Mesenchymal stem cell (in vitro differentiated cells and primary cell): ENCODE measurements around the gene C12orf60.

Experiments
- DNase-seq: peaks from one replicate; pipeline ENCODE4 v3.0.0-alpha.2; 2013
- H2AFZ ChIP-seq: one replicate; pipeline ENCODE4 v1.6.1; 2013; ENCODE audit warnings: low read depth, mild to moderate bottlenecking, control low read depth, inconsistent platforms, low read length, moderate library complexity
- H2AK5ac ChIP-seq: 2 replicates; pipeline ENCODE4 v1.6.1; 2013; ENCODE audit warnings: low read length, moderate library complexity, mild to moderate bottlenecking, inconsistent platforms; ENCODE audit not compliant: severe bottlenecking
- H2BK120ac ChIP-seq: one replicate; pipeline ENCODE4 v1.6.1; 2013; ENCODE audit warnings: low read depth, mild to moderate bottlenecking, inconsistent platforms, low read length, moderate library complexity
- H2BK12ac ChIP-seq, 2 experiments: one replicate each; pipeline ENCODE4 v1.6.1; 2013; ENCODE audit warnings: inconsistent platforms in 2 of 2, low read length in 2 of 2, mild to moderate bottlenecking in 2 of 2, moderate library complexity in 2 of 2, control low read depth in 1 of 2
- H2BK15ac ChIP-seq: one replicate; pipeline ENCODE4 v1.6.1; 2013; ENCODE audit warnings: mild to moderate bottlenecking, low read depth, inconsistent platforms; ENCODE audit not compliant: poor library complexity, severe bottlenecking
- H2BK5ac ChIP-seq: 2 replicates; pipeline ENCODE4 v1.6.1; 2013; ENCODE audit warnings: low read depth, mild to moderate bottlenecking, low read length, control low read depth, inconsistent platforms; ENCODE audit not compliant: poor library complexity, severe bottlenecking
- H3K14ac ChIP-seq, 2 experiments: one replicate each; pipeline ENCODE4 v1.6.1; 2013; ENCODE audit warnings: inconsistent platforms in 2 of 2, low read length in 2 of 2, control low read depth in 1 of 2, mild to moderate bottlenecking in 1 of 2, moderate library complexity in 1 of 2
- H3K18ac ChIP-seq, 2 experiments: one replicate each; pipeline ENCODE4 v1.6.1; 2013; ENCODE audit warnings: inconsistent platforms in 2 of 2, low read length in 2 of 2, control low read depth in 1 of 2, low read depth in 1 of 2, mild to moderate bottlenecking in 1 of 2
- H3K23ac ChIP-seq, 2 experiments: one replicate each; pipeline ENCODE4 v1.6.1; 2013; ENCODE audit warnings: inconsistent platforms in 2 of 2, low read length in 2 of 2, mild to moderate bottlenecking in 2 of 2, moderate library complexity in 2 of 2, control low read depth in 1 of 2
- H3K27ac ChIP-seq: 2 replicates; pipeline ENCODE4 v1.5.1; 2013; ENCODE audit warnings: mild to moderate bottlenecking, moderate library complexity, low read length, control low read depth, inconsistent platforms; ENCODE audit not compliant: poor library complexity, severe bottlenecking
- H3K27me3 ChIP-seq, 2 experiments: 2 replicates each; pipeline versions ENCODE4 v1.6.1 to v1.7.0; 2013; ENCODE audit warnings: low read length in 2 of 2, mild to moderate bottlenecking in 2 of 2, moderate library complexity in 2 of 2, control low read depth in 1 of 2, inconsistent platforms in 1 of 2; ENCODE audit not compliant: control insufficient read depth in 1 of 2, insufficient read depth in 1 of 2
- H3K36me3 ChIP-seq, 2 experiments: 2 replicates each; pipeline versions ENCODE4 v1.6.1 to v1.7.0; 2013; ENCODE audit warnings: low read length in 2 of 2, control low read depth in 1 of 2, inconsistent platforms in 1 of 2, low read depth in 1 of 2, mild to moderate bottlenecking in 1 of 2; ENCODE audit not compliant: insufficient read depth in 2 of 2, control insufficient read depth in 1 of 2
- H3K4ac ChIP-seq, 2 experiments: one replicate each; pipeline ENCODE4 v1.6.1; 2013; ENCODE audit warnings: inconsistent platforms in 2 of 2, low read length in 2 of 2, mild to moderate bottlenecking in 2 of 2, moderate library complexity in 2 of 2, control low read depth in 1 of 2, low read depth in 1 of 2
- H3K4me1 ChIP-seq: 2 replicates; pipeline ENCODE4 v1.6.1; 2013; ENCODE audit warnings: low read depth, low read length, control low read depth; ENCODE audit not compliant: control insufficient read depth, insufficient read depth
- H3K4me2 ChIP-seq: 2 replicates; pipeline ENCODE4 v1.6.1; 2013; ENCODE audit warnings: low read length, mild to moderate bottlenecking, inconsistent platforms; ENCODE audit not compliant: poor library complexity, severe bottlenecking
- H3K4me3 ChIP-seq, 2 experiments: 2 replicates each; pipeline versions ENCODE4 v1.5.1 to v1.7.0; 2013; ENCODE audit warnings: low read length in 2 of 2, mild to moderate bottlenecking in 2 of 2, control low read depth in 1 of 2, low read depth in 1 of 2; ENCODE audit not compliant: insufficient read depth in 1 of 2
- H3K79me1 ChIP-seq: replicated peaks from 2 replicates; pipeline ENCODE4 v1.6.1; 2013; ENCODE audit warnings: mild to moderate bottlenecking, control low read depth, low read length, inconsistent platforms; ENCODE audit not compliant: poor library complexity, severe bottlenecking
- H3K9ac ChIP-seq: 2 replicates; pipeline ENCODE4 v1.7.0; 2013; ENCODE audit warnings: mild to moderate bottlenecking, low read length, moderate library complexity
- H3K9me3 ChIP-seq: 2 replicates; pipeline ENCODE4 v1.7.0; 2013; ENCODE audit warnings: mild to moderate bottlenecking, low read length; ENCODE audit not compliant: control insufficient read depth
- H4K8ac ChIP-seq: one replicate; pipeline ENCODE4 v1.6.1; 2013; ENCODE audit warnings: inconsistent platforms, mild to moderate bottlenecking, low read length, moderate library complexity
- H4K91ac ChIP-seq: one replicate; pipeline ENCODE4 v1.6.1; 2013; ENCODE audit warnings: mild to moderate bottlenecking, low read length, inconsistent platforms
- WGBS: methylation state at CpG from one replicate; pipeline ENCODE4 v1.1.7; 2013; ENCODE audit warnings: mixed read lengths; 5-methylcytosine and 5-hydroxymethylcytosine counted together

The C12orf60 gene

DNA sequence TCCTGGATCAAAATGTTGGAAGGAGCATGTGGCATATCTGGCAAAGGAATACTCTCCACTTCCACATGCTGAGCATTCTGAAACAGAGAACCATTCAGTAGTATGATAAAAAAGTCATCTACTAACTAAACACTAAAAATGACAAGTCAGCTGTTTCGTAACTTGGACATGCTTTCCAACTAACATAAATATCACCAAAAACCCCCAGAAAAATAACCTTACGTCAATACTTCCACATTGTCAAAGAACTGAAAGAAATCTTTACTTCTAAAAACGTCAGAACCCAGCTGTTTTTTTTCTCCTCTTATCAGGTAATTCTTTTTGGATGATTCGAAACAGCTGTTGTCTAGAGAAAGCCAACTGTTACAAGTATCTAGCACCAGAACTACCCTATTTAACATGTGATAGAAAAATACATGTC is 8.4 kb upstream of the C12orf60 start:
- WGBS = 95% methylated on average over 4 of the region's 4 CpGs
- Histone ChIP-seq H2AK5ac (no peak overlapping the region), H3K4me3 (no peak overlapping the region)

DNA sequence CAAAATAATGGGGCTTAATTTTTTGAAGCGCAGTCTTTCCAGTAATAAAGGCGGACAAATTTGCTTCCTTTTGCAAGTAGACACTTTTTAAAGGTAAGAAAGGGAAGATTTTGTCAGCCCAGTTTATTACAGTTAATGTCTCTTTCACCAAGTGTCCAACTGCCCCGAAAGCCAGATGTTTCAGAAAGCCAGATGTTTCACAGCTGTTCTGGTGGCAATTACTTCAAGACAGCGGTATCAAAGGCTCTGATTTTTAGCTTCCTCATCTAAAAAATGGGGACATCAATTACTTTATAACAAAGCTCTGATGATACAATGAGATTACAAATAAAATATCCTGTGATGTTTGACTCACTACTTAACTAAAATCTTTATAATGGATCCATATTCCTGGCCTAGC is 1.2 kb upstream of the C12orf60 start:
- peak overlapping the region; percentile 93 for H3K4me2 ChIP-seq
- peak; percentile 30 for DNase-seq
- H2BK5ac ChIP-seq = no peak overlapping the region
- H3K4me1 ChIP-seq = no peaks in the 10 kb centered on the region
- H3K79me1 ChIP-seq = peaks cover 9% of the 10 kb centered on the region
- no peak overlapping the region for H2AK5ac ChIP-seq
- H3K23ac ChIP-seq = no peak overlapping the region
- H3K9ac ChIP-seq = peak overlapping the region; percentile 99
- H2BK12ac ChIP-seq = no peak overlapping the region
- H4K8ac ChIP-seq = no peak overlapping the region
- peak overlapping the region in 1 of 2 experiments; percentile 96 for H3K4me3 ChIP-seq
- H3K4ac ChIP-seq = no peak overlapping the region
- no peak overlapping the region for H2AFZ ChIP-seq
- H3K9me3 ChIP-seq = no peaks in the 10 kb centered on the region
- H3K27me3 ChIP-seq = no peaks in the 10 kb centered on the region
- H3K27ac ChIP-seq = no peak overlapping the region
- no peak overlapping the region for H3K18ac ChIP-seq
- 82% methylated on average over 3 of the region's 4 CpGs for WGBS
- H3K14ac ChIP-seq = no peak overlapping the region
- no peak overlapping the region for H2BK120ac ChIP-seq
- no peak overlapping the region for H4K91ac ChIP-seq
- peaks cover 0 to 25% of the 10 kb centered on the region in 2 experiments for H3K36me3 ChIP-seq
- no peak overlapping the region for H2BK15ac ChIP-seq

More for the DNA sequence above, 8.4 kb upstream of the C12orf60 start:
- no peak overlapping the region for H2BK12ac ChIP-seq
- no peak overlapping the region for H3K18ac ChIP-seq
- H4K91ac ChIP-seq = no peak overlapping the region
- H3K4me2 ChIP-seq = no peak overlapping the region
- H2BK120ac ChIP-seq = no peak overlapping the region
- peaks cover 10 to 93% of the 10 kb centered on the region in 2 experiments for H3K36me3 ChIP-seq
- H3K79me1 ChIP-seq = peaks cover 13% of the 10 kb centered on the region
- H2AFZ ChIP-seq = no peak overlapping the region
- no peaks in the 10 kb centered on the region for H3K9me3 ChIP-seq
- H4K8ac ChIP-seq = no peak overlapping the region
- H2BK15ac ChIP-seq = no peak overlapping the region
- no peaks in the 10 kb centered on the region for H3K4me1 ChIP-seq
- no peak overlapping the region for H3K9ac ChIP-seq
- no peak overlapping the region for H3K27ac ChIP-seq
- no peak for DNase-seq
- H3K14ac ChIP-seq = no peak overlapping the region
- H3K4ac ChIP-seq = no peak overlapping the region
- H3K27me3 ChIP-seq = no peaks in the 10 kb centered on the region
- H2BK5ac ChIP-seq = no peak overlapping the region
- no peak overlapping the region for H3K23ac ChIP-seq

GRCh38 chr12:14802721-14803010 is 804 bp upstream of the C12orf60 start:
- Histone ChIP-seq H3K4me3 (peak overlapping the region; percentile 96 to 100), H2AFZ (no peak overlapping the region), H2BK15ac (no peak overlapping the region), H3K9ac (peak overlapping the region; percentile 99), H3K36me3 (peaks cover 0 to 21% of the 10 kb centered on the region in 2 experiments), H3K18ac (peak overlapping the region in 1 of 2 experiments; percentile 80), H3K9me3 (no peaks in the 10 kb centered on the region), H2BK12ac (no peak overlapping the region), H2AK5ac (no peak overlapping the region), H3K79me1 (peaks cover 6% of the 10 kb centered on the region), H3K27me3 (no peaks in the 10 kb centered on the region), H3K4me1 (no peaks in the 10 kb centered on the region), H3K14ac (no peak overlapping the region), H4K8ac (no peak overlapping the region), H4K91ac (no peak overlapping the region), H3K4me2 (peak overlapping the region; percentile 93), H2BK120ac (peak overlapping the region; percentile 19), H3K4ac (peak overlapping the region; percentile 84 to 85), H3K27ac (peak overlapping the region; percentile 35), H3K23ac (peak overlapping the region in 1 of 2 experiments; percentile 98), H2BK5ac (no peak overlapping the region)
- DNase-seq = no peak
- 0% methylated on average over 7 of the region's 7 CpGs for WGBS

- peak overlapping the region in 1 of 2 experiments; percentile 62 for H3K4ac ChIP-seq
- 0% methylated on average over 11 of the region's 12 CpGs for WGBS
Measured at GRCh38 chr12:14803830-14804160, 325 bp downstream of the C12orf60 start.

More at GRCh38 chr12:14803830-14804160, 325 bp downstream of the C12orf60 start:
- Histone ChIP-seq H2AFZ (no peak overlapping the region), H3K4me2 (peak overlapping the region; percentile 73), H2BK5ac (no peak overlapping the region), H3K9me3 (no peaks in the 10 kb centered on the region), H2AK5ac (no peak overlapping the region), H4K8ac (no peak overlapping the region), H3K4me1 (no peaks in the 10 kb centered on the region), H3K18ac (peak overlapping the region in 1 of 2 experiments; percentile 37), H3K23ac (no peak overlapping the region), H2BK12ac (no peak overlapping the region), H3K36me3 (peaks cover 0 to 10% of the 10 kb centered on the region in 2 experiments), H3K4me3 (peak overlapping the region; percentile 4 to 96), H4K91ac (no peak overlapping the region), H3K27me3 (no peaks in the 10 kb centered on the region), H3K27ac (peak overlapping the region; percentile 75), H3K9ac (peak overlapping the region; percentile 99), H3K14ac (no peak overlapping the region), H2BK120ac (no peak overlapping the region), H3K79me1 (peaks cover 6% of the 10 kb centered on the region), H2BK15ac (no peak overlapping the region)
- no peak for DNase-seq
